Measurements from ENCODE around the gene INPPL1.

Gene INPPL1

DNA sequence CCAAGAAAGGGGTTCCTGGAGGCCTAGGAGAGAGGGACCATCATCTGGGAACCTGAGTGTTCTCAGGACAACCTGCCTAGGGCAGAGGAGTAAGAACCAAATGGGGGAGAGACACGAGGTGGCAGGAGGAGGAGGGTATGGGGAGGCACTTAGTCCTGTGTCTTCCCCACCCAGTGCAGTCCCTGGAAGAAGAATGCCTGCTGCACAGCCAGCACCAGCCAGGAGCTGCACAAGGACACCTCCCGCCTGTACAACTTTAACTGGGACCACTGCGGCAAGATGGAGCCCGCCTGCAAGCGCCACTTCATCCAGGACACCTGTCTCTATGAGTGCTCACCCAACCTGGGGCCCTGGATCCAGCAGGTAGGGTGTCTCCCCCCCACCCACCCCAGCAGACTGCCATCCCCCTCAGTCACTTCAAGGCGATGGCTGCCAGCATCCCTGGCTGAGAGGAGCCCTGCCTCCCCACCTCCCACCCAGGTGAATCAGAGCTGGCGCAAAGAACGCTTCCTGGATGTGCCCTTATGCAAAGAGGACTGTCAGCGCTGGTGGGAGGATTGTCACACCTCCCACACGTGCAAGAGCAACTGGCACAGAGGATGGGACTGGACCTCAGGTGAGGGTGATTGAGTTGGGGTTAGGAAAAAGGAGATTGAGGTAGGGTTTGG is 3.7 kb upstream of the INPPL1 start:
- DNase-seq = no peak

DNA sequence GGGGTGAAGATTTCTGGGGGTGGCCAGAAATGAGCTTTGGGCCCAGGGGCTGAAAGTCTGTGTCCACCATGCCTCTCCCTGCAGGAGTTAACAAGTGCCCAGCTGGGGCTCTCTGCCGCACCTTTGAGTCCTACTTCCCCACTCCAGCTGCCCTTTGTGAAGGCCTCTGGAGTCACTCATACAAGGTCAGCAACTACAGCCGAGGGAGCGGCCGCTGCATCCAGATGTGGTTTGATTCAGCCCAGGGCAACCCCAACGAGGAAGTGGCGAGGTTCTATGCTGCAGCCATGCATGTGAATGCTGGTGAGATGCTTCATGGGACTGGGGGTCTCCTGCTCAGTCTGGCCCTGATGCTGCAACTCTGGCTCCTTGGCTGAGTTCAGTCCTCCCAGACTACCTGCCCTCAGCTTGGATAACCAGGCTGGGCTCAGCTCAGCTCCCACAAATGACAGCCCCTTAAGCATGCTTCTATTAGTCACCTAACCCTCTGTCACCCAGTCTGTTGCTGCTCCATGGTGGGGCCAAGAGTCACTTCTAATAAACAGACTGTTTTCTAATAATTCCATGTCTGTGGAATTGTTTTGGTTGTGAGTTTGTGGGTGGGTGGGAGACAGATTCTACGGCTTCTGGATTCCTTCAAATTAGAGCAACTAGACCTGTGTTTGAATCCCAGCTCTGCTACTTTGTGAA is 3.0 kb upstream of the INPPL1 start:
- DNase-seq = no peak

DNA sequence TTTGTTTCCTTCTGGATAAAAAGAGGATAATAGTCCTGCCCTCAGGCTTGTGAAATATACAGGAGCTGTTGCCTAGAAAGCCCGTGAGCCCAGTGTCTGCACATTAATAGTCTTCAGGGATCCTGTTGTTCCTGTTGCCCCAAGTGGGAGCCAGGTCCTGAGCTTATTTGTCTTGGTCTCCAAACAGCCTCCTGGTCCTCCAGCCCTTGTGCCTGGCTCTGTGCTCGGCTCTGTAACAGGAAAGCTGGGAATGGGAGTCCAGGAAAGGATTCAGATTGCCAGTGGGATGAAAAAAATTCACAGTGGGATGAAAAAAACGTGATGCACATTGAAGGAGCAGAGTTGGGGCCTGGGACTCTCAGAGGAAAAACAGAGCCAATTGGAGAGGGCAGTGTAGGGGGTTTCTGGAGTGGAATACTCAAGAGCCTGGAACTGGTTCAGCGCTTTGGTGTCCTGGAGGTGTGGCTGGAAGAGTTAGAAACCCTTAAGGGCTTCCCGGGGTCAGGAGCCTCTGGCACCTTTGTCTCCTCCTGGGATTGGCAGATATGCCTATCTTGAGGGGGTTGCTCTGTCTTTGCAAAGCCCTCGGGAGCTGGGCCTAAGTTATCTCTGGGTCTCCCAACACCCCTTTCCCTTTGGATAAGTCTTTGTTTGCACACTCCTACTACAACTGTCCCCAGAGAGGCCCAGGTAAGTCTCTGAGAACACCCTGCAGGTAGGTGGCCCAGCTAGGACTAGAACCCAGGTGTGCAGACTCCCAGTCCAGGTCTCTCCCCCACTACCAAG is 2.3 kb upstream of the INPPL1 start:
- DNase-seq = peak; percentile 77

DNA sequence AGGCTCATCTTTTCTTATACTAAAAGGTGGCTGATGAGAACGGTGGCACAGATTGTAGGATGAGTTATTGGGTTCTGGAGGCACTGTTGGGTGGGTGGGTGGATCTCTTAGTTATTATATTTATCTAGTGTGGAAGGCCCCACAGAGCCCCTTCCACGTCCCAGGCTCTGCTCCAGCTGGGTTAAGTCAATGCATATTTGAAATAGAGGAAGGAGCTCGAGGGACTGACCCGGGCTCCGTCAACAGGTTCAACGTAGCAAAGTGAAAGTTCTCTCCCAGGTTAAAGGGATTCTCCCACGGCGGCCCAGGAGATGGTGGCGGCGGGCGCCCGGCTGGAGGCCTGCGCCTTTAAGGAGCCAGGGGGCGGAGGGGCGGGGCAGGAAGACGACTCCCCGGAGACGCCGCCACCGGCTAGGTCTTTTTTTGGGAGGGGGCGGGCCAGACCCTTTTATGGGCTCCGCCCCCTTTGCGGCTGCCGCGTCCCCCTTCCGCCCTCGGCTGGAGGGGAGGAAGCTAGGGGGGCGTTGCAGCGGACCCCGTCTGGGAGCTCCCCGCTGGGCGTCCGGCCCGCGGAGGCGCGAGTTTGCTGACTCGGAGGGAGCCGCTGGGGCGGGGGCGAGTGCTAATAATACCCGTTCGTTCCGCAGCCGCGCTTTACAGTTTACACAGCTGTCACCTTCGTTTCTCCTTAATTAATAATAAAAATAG is 1.5 kb upstream of the INPPL1 start:
- DNase-seq = peak; percentile 95

DNA sequence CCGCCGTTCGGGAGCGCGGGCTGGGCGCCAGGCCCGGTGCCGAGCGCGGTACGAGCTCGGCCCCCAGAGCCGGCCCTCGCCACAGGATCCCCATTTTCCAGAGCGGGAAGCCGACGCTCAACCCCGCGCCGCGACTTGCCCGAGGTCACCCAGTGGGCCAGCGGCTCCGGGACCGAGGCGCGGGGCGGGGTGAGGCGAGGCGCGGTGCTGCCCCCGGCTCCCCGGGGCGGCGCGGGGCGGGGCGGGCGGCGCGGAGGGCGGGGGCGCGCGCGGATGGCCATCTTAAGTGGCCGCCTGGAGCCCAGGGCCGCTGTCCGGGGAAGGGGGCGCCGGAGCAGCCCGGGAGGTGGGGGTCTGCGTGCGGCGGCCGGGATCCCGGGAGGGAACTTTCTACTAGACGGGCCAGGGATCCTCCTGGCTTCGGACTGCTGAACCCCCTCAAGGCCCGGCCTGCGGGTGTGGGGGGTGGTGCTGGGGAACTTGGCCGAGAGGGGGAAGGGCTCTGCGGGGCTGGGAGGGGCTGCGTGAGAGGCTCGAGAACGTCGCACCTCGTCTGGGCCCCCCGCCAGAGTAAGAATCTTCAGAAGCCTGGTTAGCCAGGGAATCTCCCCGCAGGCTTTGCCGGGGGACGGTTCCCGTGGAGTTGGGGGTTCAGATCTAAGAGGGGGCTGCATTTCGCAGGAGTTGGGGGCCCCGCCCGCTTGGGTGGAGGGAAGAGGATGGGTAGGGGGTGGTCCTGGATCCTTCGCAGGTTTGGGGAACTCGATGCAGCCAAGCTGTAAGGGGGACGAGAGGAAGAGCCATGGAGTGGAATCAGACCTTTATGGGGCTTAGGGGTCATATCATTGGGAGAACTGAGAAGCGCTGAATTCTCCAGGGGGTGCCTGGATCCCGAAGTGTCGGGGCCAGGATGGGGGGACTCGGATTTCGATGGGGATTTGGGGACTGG is 678 bp upstream of the INPPL1 start:
- peak; percentile 59 for DNase-seq

DNA sequence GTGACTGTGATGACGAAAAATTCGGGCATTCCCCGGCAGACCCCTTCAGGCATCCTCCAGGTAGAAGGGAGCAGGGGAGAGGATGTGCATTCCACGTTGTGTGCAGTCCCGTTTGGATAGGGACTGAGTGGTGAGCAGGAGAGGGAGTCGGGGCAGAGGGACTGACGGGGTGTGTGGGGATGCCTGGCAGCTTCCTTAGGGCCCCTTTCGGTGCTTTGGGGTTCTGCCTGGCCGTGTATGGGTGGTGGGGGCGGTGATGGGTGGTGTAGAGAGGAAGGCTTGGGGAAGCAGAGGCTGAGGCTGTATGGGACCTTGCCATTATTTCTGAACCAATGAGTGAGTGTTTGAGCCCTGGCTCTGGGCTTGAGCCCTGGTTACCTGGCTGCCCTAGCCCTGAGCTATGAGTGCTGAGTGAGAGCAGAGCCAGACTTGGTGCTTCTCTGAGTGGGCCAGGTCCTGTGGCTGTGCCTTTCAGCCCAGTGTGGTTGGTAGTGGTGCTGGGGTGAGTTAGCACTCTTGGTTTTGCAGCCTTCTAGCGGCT is 914 bp downstream of the INPPL1 start:
- no peak for DNase-seq

DNA sequence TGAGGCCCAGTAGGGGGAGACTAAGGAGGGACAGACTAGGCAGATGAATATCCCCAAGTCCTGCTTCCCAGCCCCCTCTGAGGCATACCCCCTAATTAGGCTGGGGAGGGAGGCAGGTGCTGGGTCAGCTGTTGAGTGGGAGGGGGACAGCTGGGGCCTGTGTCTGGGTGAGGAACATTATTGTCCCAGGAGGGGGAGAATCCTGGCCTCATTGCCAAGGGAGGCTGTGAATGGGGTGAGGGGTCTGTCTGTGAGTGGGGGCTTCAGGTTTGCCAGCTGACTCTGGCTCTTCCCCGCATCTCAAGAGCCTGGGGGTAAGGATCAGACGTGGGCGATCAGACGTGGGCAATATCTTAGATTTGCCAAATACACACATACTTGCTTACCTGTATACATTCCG is 2.1 kb downstream of the INPPL1 start:
- DNase-seq = no peak

DNA sequence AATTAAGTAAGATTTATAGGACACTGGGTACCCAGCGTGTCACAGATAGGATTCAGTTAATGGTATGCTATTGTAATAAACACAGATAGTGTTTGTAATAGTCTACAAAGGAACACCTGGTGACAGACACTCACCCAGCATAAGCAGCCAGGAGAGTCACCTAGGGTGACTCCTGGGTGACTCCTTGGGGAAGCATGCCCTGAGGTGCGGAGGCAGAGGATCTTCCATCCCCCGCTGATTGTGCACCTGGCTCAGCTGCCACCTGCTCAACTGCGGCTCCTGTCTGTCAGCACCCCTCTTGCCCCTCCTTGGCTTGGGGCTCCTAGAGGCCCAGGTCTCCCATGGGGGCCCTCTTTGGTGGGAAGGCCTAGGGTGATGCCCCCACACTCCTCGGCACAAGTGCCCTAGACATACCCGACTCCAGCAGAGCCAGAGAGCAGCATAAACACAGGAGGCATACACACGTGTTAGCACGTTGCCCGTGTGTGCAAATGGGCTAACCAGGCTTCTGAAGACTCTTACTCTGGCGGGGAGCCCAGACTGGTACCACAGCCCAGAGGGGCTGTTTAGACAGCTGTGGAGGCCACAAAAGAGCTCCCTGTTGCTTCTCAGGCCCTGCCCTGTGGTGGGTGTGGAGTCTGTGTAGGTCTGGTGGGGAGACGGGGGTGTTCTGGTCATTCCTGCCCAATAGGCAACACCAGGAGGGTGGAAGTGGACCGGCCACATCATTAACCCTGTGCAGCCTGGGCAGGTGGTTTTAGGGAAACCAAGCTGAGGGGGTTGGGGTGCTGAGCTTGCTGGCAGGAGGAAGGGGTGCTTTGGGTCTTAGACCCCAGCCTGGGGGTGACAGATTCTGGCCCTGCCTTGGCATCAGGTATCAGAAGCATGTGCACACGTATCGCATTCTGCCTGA is 3.0 kb downstream of the INPPL1 start:
- DNase-seq = peak; percentile 78

DNA sequence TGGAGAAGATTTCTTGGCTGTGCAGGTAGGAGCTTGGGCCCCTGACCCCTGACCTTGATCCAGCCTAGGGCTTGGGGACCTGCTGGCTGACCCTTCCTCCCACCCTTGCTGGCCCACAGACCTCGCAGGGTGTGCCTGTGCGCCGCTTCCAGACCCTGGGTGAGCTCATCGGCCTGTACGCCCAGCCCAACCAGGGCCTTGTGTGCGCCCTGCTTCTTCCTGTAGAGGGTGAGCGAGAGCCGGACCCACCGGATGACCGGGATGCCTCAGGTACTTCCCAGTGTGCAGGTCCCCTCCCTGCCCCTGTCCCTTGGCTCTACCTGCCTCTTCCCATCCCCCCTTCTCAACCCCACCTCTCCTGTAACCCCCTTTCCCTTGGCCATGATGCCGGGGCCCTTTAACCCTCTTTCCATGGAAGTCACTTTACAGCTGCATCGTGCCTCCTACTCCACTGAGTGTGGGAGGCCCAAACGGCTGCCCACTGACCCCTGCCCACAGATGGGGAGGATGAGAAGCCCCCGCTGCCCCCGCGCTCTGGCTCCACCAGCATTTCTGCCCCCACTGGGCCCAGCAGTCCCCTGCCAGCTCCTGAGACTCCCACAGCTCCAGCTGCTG is 3.8 kb downstream of the INPPL1 start:
- no peak for DNase-seq

DNA sequence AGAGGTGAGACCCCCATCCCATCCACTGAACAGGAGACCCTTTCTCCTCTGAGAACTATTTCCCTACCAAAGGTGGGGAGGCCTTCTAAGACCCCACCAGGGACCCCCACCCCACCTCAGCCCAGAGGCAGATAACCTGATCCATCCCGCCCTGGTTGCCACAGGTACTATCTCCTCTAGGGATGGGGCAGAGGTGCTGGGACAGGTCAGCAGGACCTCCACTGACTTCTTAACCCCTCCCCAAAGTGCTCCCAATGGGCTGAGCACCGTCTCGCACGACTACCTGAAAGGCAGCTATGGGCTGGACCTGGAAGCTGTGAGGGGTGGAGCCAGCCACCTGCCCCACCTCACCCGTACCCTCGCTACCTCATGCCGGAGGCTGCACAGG is 4.3 kb downstream of the INPPL1 start:
- no peak for DNase-seq

DNA sequence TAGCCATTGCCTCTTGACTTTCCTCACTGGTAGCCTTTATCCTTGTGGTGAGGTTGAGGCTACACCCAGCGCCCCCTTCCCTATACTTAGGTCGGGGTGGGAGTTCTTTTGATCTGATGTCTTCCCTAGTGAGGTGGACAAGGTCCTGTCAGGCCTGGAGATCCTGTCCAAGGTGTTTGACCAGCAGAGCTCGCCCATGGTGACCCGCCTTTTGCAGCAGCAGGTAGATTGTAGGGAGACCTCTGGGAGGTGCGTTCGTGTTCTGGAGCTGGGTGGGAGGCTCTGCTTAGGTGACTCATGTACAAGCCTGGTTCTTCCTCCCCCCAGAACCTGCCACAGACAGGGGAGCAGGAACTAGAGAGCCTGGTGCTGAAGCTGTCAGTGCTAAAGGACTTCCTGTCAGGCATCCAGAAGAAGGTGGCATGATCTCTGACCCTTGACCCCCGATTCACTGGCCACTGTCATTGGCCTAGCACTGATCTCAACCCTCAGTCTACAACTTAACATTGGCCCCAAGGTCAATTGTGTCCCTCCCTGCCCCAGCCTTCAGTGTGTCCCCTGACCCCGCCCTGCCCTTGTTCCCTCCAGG is 4.9 kb downstream of the INPPL1 start:
- DNase-seq = no peak

DNA sequence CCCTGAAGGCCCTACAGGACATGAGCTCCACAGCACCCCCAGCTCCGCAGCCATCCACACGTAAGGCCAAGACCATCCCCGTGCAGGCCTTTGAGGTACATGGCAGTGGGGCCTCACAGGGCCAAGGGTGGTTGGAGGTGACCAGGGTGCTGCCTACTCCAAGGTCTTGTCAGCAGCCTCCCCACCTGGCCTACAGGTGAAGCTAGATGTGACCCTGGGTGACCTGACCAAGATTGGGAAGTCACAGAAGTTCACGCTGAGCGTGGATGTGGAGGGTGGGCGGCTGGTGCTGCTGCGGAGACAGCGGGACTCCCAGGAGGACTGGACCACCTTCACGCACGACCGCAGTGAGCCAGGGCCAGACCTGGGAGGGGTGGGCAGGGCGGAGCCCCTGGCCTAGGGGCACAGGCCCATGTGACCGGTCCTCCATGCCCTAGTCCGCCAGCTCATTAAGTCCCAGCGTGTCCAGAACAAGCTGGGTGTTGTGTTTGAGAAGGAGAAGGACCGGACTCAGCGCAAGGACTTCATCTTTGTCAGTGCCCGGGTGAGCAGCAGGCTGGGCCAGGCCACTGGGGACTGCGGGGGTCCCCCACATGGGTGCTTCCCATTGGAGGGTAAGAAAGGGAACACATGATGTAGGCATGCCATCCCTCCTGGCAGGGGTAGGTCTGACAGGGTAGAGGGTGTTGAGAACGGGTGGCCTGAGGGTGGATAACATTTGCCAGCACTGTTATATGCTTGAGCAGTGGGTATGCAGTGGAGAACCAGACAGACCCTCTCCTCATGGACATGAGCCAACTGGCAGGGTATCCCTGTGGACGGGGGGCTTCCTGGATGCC is 5.6 kb downstream of the INPPL1 start:
- DNase-seq = no peak

DNA sequence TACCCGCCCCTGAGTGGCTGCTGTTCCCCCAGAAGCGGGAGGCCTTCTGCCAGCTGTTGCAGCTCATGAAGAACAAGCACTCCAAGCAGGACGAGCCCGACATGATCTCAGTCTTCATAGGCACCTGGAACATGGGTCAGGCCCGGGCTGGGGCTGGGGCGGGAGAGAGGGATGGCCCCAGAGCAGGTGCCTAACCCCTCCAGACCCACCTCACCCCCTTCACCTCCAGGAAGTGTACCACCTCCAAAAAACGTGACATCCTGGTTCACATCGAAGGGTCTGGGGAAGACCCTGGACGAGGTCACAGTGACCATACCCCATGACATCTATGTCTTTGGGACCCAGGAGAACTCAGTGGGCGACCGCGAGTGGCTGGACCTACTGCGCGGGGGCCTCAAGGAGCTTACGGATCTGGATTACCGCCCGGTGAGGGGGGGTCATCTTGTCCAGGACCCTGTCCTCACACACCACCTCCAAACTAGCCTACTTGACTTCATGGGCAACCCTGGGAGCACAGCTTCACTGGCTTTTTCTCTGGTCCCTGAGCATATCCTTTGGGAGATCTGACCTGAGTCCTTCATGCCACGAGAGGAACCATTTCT is 6.3 kb downstream of the INPPL1 start:
- no peak for DNase-seq

DNA sequence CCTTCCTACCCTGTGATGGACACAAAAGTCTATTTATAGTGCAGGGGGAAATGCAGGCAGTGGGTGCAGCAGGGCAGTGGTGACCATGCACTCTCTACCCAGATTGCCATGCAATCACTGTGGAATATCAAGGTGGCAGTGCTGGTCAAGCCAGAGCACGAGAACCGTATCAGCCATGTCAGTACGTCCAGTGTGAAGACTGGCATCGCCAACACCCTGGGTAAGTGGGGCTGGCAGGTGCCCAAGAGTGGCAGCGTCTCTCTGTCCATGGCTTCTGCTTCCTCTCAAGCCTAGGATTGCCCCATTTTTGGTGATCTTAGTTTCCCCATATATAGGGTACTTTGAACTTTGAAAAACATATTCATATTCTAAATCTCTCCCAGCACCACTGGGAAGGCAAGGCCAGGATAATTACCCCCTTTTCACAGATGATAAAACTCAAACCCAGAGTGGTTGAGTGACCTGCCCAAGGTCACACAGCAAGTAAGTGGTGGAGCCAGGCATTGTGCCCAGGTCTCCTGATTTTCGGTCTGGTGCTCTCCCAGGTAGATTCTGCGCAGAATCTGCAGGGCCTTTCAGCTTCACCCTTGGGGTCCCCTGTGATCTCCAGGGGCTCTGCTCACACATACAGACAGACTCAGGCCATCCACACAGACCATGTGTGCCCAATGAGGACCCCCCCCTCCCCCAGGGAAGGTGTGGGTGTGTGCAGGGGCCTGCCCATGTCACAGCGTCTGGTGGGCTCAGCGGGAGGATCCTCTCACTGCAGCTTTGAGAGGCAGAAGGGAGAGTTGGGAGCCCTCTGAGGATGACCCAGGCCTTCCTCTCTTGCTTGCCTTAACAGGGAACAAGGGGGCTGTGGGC is 7.1 kb downstream of the INPPL1 start:
- DNase-seq = no peak

DNA sequence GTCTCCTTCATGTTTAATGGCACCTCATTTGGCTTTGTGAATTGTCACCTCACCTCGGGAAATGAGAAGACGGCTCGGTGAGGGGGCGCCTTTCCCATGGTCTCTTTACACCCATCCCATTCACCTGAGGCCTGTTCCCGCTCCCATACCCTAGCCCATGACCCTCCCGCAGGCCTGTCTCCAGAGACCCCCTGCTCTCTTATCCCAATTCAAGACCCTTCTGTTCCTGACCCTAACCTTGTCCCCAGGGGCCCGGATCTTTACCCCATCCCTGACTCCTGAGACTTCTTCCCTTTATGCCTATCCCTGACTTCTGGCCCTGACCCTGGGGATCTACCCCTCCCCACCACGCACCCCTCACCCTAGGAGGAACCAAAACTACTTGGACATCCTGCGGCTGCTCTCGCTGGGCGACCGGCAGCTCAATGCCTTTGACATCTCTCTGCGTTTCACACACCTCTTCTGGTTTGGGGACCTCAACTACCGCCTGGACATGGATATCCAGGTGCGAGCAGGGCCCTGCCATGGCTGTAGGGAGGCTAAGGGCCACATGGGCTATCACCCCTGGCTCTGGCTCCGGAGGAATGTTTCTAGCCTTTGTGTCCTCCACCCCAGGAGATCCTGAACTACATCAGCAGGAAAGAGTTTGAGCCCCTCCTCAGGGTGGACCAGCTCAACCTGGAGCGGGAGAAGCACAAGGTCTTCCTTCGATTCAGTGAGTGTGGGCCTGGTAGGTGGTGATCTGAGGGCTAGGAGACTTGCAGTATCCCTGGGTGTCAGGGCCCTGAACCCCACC is 7.9 kb downstream of the INPPL1 start:
- no peak for DNase-seq

DNA sequence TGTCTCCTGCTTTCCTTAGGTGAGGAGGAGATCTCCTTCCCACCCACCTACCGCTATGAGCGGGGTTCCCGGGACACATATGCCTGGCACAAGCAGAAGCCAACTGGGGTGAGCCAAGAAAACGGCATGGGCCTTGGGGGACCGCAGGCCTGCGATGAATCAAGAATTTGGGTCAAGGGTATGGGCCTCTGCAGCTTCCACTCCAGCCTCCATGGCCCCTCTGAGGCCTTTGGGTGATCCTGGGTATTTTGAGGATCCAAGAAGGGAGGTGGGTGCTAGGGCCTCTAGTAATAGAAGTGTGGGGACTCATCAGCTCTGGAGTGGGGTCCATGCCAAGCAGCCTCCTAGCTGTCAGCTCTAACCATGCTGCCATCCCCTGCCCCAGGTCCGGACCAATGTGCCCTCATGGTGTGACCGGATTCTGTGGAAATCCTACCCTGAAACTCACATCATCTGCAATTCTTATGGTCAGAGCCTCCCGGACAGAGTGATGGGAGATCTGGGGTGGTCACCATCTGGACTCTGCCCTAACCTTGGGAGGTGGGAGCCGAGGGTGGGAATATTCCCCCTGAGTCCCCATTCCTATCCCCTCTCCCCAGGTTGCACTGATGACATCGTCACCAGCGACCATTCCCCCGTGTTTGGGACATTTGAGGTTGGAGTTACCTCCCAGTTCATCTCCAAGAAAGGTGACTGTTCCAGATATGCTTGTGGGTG is 8.6 kb downstream of the INPPL1 start:
- DNase-seq = no peak

Measured in NCI-H510A treated with DMSO at 0.1 percent for 48 hours (cell line).